H9 (cell line): ENCODE data around the gene HSPB2. TPM values are rescaled to one million over a fixed set of nuclear protein-coding genes. Genes with fewer than 3 reads are reported as not detected.

Source experiments
- DNase-seq: peaks from one replicate; pipeline ENCODE4 v3.0.0-alpha.2; 2017
- H2AFZ ChIP-seq: one replicate; pipeline ENCODE4 v1.6.1; 2013; ENCODE audit warnings: mild to moderate bottlenecking, low read length, control low read depth, moderate library complexity
- H2AK5ac ChIP-seq: 2 replicates; pipeline ENCODE4 v1.6.1; 2013; ENCODE audit warnings: low read length, control low read depth, mixed read lengths; ENCODE audit not compliant: insufficient read length
- H2BK120ac ChIP-seq: one replicate; pipeline ENCODE4 v1.6.1; 2013; ENCODE audit warnings: low read depth, mild to moderate bottlenecking, low read length, control low read depth, inconsistent platforms; ENCODE audit not compliant: poor library complexity, severe bottlenecking
- H2BK12ac ChIP-seq: 2 replicates; pipeline ENCODE4 v1.6.1; 2013; ENCODE audit warnings: low read length, control low read depth, mixed read lengths, low read depth; ENCODE audit not compliant: insufficient read length
- H2BK15ac ChIP-seq: 2 replicates; pipeline ENCODE4 v1.6.1; 2013; ENCODE audit warnings: low read depth, low read length, control low read depth
- H2BK20ac ChIP-seq: one replicate; pipeline ENCODE4 v1.6.1; 2013; ENCODE audit warnings: low read depth, mild to moderate bottlenecking, low read length, control low read depth, inconsistent platforms; ENCODE audit not compliant: poor library complexity, severe bottlenecking
- H2BK5ac ChIP-seq: 2 replicates; pipeline ENCODE4 v1.6.1; 2013; ENCODE audit warnings: low read length, control low read depth, mixed read lengths; ENCODE audit not compliant: insufficient read length
- H3K14ac ChIP-seq: 2 replicates; pipeline ENCODE4 v1.6.1; 2013; ENCODE audit warnings: low read length, control low read depth; ENCODE audit not compliant: insufficient read depth
- H3K18ac ChIP-seq: 2 replicates; pipeline ENCODE4 v1.6.1; 2013; ENCODE audit warnings: low read depth, mild to moderate bottlenecking, mixed read lengths, low read length, control low read depth; ENCODE audit not compliant: insufficient read length
- H3K23ac ChIP-seq: 2 replicates; pipeline ENCODE4 v1.6.1; 2013; ENCODE audit warnings: low read length, control low read depth, mixed read lengths, low read depth; ENCODE audit not compliant: insufficient read length
- H3K23me2 ChIP-seq: 2 replicates; pipeline ENCODE4 v1.6.1; 2013; ENCODE audit warnings: low read depth, mild to moderate bottlenecking, mixed read lengths, low read length, control low read depth; ENCODE audit not compliant: insufficient read length, poor library complexity, severe bottlenecking
- H3K27ac ChIP-seq: 2 replicates; pipeline ENCODE4 v1.5.1; 2013; ENCODE audit warnings: low read length, control low read depth, mixed read lengths, low read depth; ENCODE audit not compliant: insufficient read length
- H3K27me3 ChIP-seq: 2 replicates; pipeline ENCODE4 v1.6.1; 2013; ENCODE audit warnings: low read length, control low read depth, inconsistent platforms; ENCODE audit not compliant: insufficient read depth
- H3K4ac ChIP-seq: 2 replicates; pipeline ENCODE4 v1.6.1; 2013; ENCODE audit warnings: low read depth, mild to moderate bottlenecking, control low read depth, inconsistent platforms, low read length, moderate library complexity
- H3K4me1 ChIP-seq: 2 replicates; pipeline ENCODE4 v1.6.1; 2013; ENCODE audit warnings: low read length, control low read depth, inconsistent platforms; ENCODE audit not compliant: insufficient read depth
- H3K4me2 ChIP-seq: 2 replicates; pipeline ENCODE4 v1.6.1; 2013; ENCODE audit warnings: low read length, control low read depth, mixed read lengths; ENCODE audit not compliant: insufficient read length, insufficient read depth
- H3K56ac ChIP-seq: 2 replicates; pipeline ENCODE4 v1.6.1; 2013; ENCODE audit warnings: low read depth, mild to moderate bottlenecking, mixed read lengths, low read length, control low read depth; ENCODE audit not compliant: insufficient read length
- H3K79me1 ChIP-seq: 2 replicates; pipeline ENCODE4 v1.6.1; 2013; ENCODE audit warnings: low read depth, mild to moderate bottlenecking, moderate library complexity, low read length, control low read depth, inconsistent platforms; ENCODE audit not compliant: insufficient read depth, poor library complexity, severe bottlenecking
- H3K79me2 ChIP-seq: 2 replicates; pipeline ENCODE4 v1.6.1; 2013; ENCODE audit warnings: low read length, control low read depth, inconsistent platforms; ENCODE audit not compliant: insufficient read depth
- H3K9ac ChIP-seq: 2 replicates; pipeline ENCODE4 v1.6.1; 2013; ENCODE audit warnings: low read length, control low read depth, mixed read lengths; ENCODE audit not compliant: insufficient read length; ENCODE audit errors: extremely low read depth
- H3K9me3 ChIP-seq: one replicate; pipeline ENCODE4 v1.6.1; 2013; ENCODE audit warnings: low read depth, low read length, inconsistent platforms; ENCODE audit not compliant: control insufficient read depth
- H3T11ph ChIP-seq: one replicate; pipeline ENCODE4 v1.6.1; 2013; ENCODE audit warnings: mild to moderate bottlenecking, low read length, control low read depth, inconsistent platforms
- H4K20me1 ChIP-seq: one replicate; pipeline ENCODE4 v1.6.1; 2013; ENCODE audit not compliant: control insufficient read depth, insufficient read length, insufficient read depth
- H4K5ac ChIP-seq: 2 replicates; pipeline ENCODE4 v1.6.1; 2013; ENCODE audit warnings: low read depth, mild to moderate bottlenecking, mixed read lengths, low read length, control low read depth; ENCODE audit not compliant: insufficient read length
- H4K8ac ChIP-seq: replicated peaks from 2 replicates; pipeline ENCODE4 v1.6.1; 2013; ENCODE audit warnings: low read length, control low read depth, mixed read lengths, low read depth; ENCODE audit not compliant: insufficient read length
- H4K91ac ChIP-seq: 2 replicates; pipeline ENCODE4 v1.6.1; 2013; ENCODE audit warnings: low read depth, mild to moderate bottlenecking, moderate library complexity, mixed read lengths, low read length, control low read depth; ENCODE audit not compliant: insufficient read length
- H3K27ac Mint-ChIP-seq, 3 experiments: 2 replicates in 2 of 3; 3 replicates in 1 of 3; pipeline ENCODE4 v1.8.0; 2020 to 2021; ENCODE audit warnings: mixed read lengths in 3 of 3, mild to moderate bottlenecking in 1 of 3, moderate library complexity in 1 of 3
- H3K27me3 Mint-ChIP-seq: 2 replicates; pipeline ENCODE4 v1.8.0; 2021; ENCODE audit warnings: low read depth, mild to moderate bottlenecking, moderate library complexity, mixed read lengths
- H3K36me3 Mint-ChIP-seq, 3 experiments: 2 replicates in 2 of 3; 3 replicates in 1 of 3; pipeline ENCODE4 v1.8.0; 2020 to 2021; ENCODE audit warnings: low read depth in 3 of 3, mixed read lengths in 3 of 3; ENCODE audit not compliant: insufficient read depth in 1 of 3
- H3K4me1 Mint-ChIP-seq, 2 experiments: 2 replicates each; pipeline ENCODE4 v1.8.0; 2020; ENCODE audit warnings: mixed read lengths in 2 of 2
- H3K4me3 Mint-ChIP-seq, 2 experiments: 2 replicates in 1 of 2; 3 replicates in 1 of 2; pipeline ENCODE4 v1.8.0; 2020 to 2021; ENCODE audit warnings: mild to moderate bottlenecking in 2 of 2, mixed read lengths in 2 of 2, moderate library complexity in 1 of 2
- H3K9me3 Mint-ChIP-seq, 2 experiments: 2 replicates in 1 of 2; 3 replicates in 1 of 2; pipeline ENCODE4 v1.8.0; 2020; ENCODE audit warnings: mild to moderate bottlenecking in 2 of 2, mixed read lengths in 2 of 2, moderate library complexity in 1 of 2
- CTCF ChIP-seq: fragments of 200-600 bp; sonication (generic); conservative IDR thresholded peaks from 3 replicates; pipeline ENCODE4 v1.8.0; 2021; ENCODE audit warnings: antibody characterized with exemption, mild to moderate bottlenecking
- WGBS: extraction: QIAGEN DNeasy Blood & Tissue Kit; methylation state at CpG from one replicate; pipeline ENCODE4 v1.1.7; 2013; ENCODE audit warnings: missing lambda C conversion rate, low lambda C conversion rate, mixed read lengths; ENCODE audit not compliant: insufficient read length; ENCODE audit errors: extremely low coverage; 5-methylcytosine and 5-hydroxymethylcytosine counted together
- total RNA-seq: library from RNA; stranded (reverse); gene quantifications from 2 replicates; pipeline ENCODE4 v1.2.1, GENCODE V29; 2021

Gene HSPB2
- total RNA-seq, 1 experiment from 2014 or later: 0.22 TPM

DNA sequence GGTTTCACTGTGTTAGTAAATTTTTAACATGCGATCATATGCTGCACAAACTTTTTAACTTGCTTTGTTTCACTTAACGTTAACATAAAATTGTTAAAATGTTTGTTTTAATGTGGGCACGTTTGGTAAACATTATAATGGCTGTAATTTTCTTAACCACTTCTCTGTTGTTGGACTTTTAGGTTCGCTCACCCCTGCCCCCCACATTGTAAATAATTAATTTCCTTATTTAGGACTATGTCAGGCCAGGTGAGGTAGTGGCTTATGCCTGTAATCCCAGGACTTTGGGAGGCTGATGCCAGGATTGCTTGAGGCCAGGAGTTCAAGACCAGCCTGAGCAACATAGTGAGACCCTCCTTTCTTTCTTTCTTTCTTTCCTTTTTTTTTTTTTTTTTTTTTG, 17.9 kb downstream of the HSPB2 start:
- H2AK5ac ChIP-seq: no peak overlapping the region
- no peaks in the 10 kb centered on the region for H3K9me3 Mint-ChIP-seq
- H3K14ac ChIP-seq: no peak overlapping the region
- no peaks in the 10 kb centered on the region for H3K27me3 ChIP-seq
- no peak overlapping the region for H3K4ac ChIP-seq
- no peaks in the 10 kb centered on the region for H3K79me1 ChIP-seq
- H2AFZ ChIP-seq: no peak overlapping the region
- no peak overlapping the region for H3K4me2 ChIP-seq
- H3K4me1 Mint-ChIP-seq: peaks cover 15 to 24% of the 10 kb centered on the region in 2 experiments
- H2BK120ac ChIP-seq: no peak overlapping the region
- H3K4me1 ChIP-seq: peaks cover 3% of the 10 kb centered on the region; the same call in 1 of the 2 replicates
- H3K36me3 Mint-ChIP-seq: no peaks in the 10 kb centered on the region
- H4K20me1 ChIP-seq: no peaks in the 10 kb centered on the region
- H4K91ac ChIP-seq: no peak overlapping the region
- H3K27me3 Mint-ChIP-seq: no peaks in the 10 kb centered on the region
- TF ChIP-seq CTCF: no peak
- DNase-seq: no peak
- H4K8ac ChIP-seq: no peak overlapping the region
- no peak overlapping the region for H4K5ac ChIP-seq
- no peaks in the 10 kb centered on the region for H3K79me2 ChIP-seq
- H2BK20ac ChIP-seq: no peak overlapping the region
- no peak overlapping the region for H3K18ac ChIP-seq
- H3K9me3 ChIP-seq: no peaks in the 10 kb centered on the region
- H3K27ac Mint-ChIP-seq: no peak overlapping the region
- H2BK5ac ChIP-seq: no peak overlapping the region
- no peak overlapping the region for H3K56ac ChIP-seq
- H2BK15ac ChIP-seq: no peak overlapping the region
- no CpG with 5 or more reads among the region's 4 CpGs for WGBS
- peaks cover 5% of the 10 kb centered on the region for H3K23me2 ChIP-seq
- H3K27ac ChIP-seq: no peak overlapping the region
- no peak overlapping the region for H3K9ac ChIP-seq
- H2BK12ac ChIP-seq: no peak overlapping the region
- H3K4me3 Mint-ChIP-seq: no peak overlapping the region
- no peak overlapping the region for H3T11ph ChIP-seq
- no peak overlapping the region for H3K23ac ChIP-seq
